Ascending aorta (tissue), 2 donors: ENCODE data around the gene SORCS2. TPM values are rescaled to one million over a fixed set of nuclear protein-coding genes. Genes with fewer than 3 reads are reported as not detected.

ENCODE experiments used
- DNase-seq, 2 donors: peaks; one replicate each; pipeline ENCODE4 v3.0.0-alpha.2; 2019; ENCODE audit warnings: low spot score in 2 of 2
- H3K27ac ChIP-seq, 2 donors: fragments of 200-600 bp; sonication (generic); one replicate each; pipeline ENCODE4 v1.5.1; 2016 to 2017; ENCODE audit warnings: mild to moderate bottlenecking in 1 of 2
- H3K27me3 ChIP-seq: fragments of 200-600 bp; sonication (generic); one replicate; pipeline ENCODE4 v1.5.1; 2017
- H3K36me3 ChIP-seq, 2 donors: fragments of 200-600 bp; sonication (generic); one replicate each; pipeline ENCODE4 v1.5.1; 2016
- H3K4me1 ChIP-seq, 2 donors: fragments of 200-600 bp; sonication (generic); one replicate each; pipeline ENCODE4 v1.5.1; 2016 to 2017; ENCODE audit warnings: mild to moderate bottlenecking in 1 of 2
- H3K4me3 ChIP-seq, 2 donors: fragments of 200-600 bp; sonication (generic); one replicate each; pipeline ENCODE4 v1.5.1; 2016 to 2017; ENCODE audit warnings: mild to moderate bottlenecking in 1 of 2
- H3K9me3 ChIP-seq, 2 donors: fragments of 200-600 bp; sonication (generic); one replicate each; pipeline ENCODE4 v1.5.1; 2016
- CTCF ChIP-seq, 3 experiments: fragments of 200-600 bp in 2 of 3; fragments of 450-650 bp in 1 of 3; sonication (generic) in 2 of 3; IDR thresholded peaks; one replicate each; pipeline ENCODE4 v1.5.1; 2016 to 2019; ENCODE audit warnings: antibody characterized with exemption in 3 of 3, mild to moderate bottlenecking in 1 of 3, moderate library complexity in 1 of 3
- intact Hi-C: fragments of 100-400 bp; cut with DNase I; formaldehyde crosslinking; loops from one replicate; pipeline ENCODE4 v1.15.1; 2023
- total RNA-seq: library from RNA; depleted of rRNA; stranded (reverse); fragments of >200 nt; gene quantifications from one replicate; pipeline ENCODE4 v1.1.0, GENCODE V29; 2016

The SORCS2 gene
- total RNA-seq, 1 donor from 2014 or later: 0.32 TPM

GRCh38 chr4:7676398-7676922 lies 484.1 kb downstream of the SORCS2 start:
- intact Hi-C loops: no loop called here
- no peaks in the 10 kb centered on the region for H3K4me1 ChIP-seq
- no peaks in the 10 kb centered on the region for H3K27me3 ChIP-seq
- DNase-seq: no peak
- no peak for TF ChIP-seq CTCF (IDR thresholded peaks at IDR 0.05)
- H3K27ac ChIP-seq: no peak overlapping the region
- H3K9me3 ChIP-seq: no peaks in the 10 kb centered on the region
- no peak overlapping the region for H3K4me3 ChIP-seq
- no peaks in the 10 kb centered on the region for H3K36me3 ChIP-seq

- Histone ChIP-seq H3K4me1 (no peaks in the 10 kb centered on the region), H3K36me3 (no peaks in the 10 kb centered on the region), H3K4me3 (no peak overlapping the region), H3K9me3 (no peaks in the 10 kb centered on the region), H3K27me3 (no peaks in the 10 kb centered on the region), H3K27ac (no peak overlapping the region)
- intact Hi-C loops: no loop called here
- TF ChIP-seq CTCF (IDR thresholded peaks at IDR 0.05): no peak
- DNase-seq: no peak
These were observed 484.7 kb downstream of the SORCS2 start for GRCh38 chr4:7677086-7677485.

GRCh38 chr4:7677799-7678301 lies 485.5 kb downstream of the SORCS2 start:
- Histone ChIP-seq H3K4me3 (no peak overlapping the region), H3K4me1 (no peaks in the 10 kb centered on the region), H3K27me3 (no peaks in the 10 kb centered on the region), H3K36me3 (no peaks in the 10 kb centered on the region), H3K9me3 (no peaks in the 10 kb centered on the region), H3K27ac (no peak overlapping the region)
- intact Hi-C loops: no loop called here
- TF ChIP-seq CTCF (IDR thresholded peaks at IDR 0.05): no peak
- no peak for DNase-seq

- H3K9me3 ChIP-seq: no peaks in the 10 kb centered on the region
- intact Hi-C loops: no loop called here
- H3K4me3 ChIP-seq: no peak overlapping the region
These were observed 486.0 kb downstream of the SORCS2 start for GRCh38 chr4:7678318-7678852.

GRCh38 chr4:7679406-7680040 lies 487.2 kb downstream of the SORCS2 start:
- intact Hi-C loops: no loop called here
- no peak for DNase-seq
- H3K4me1 ChIP-seq: no peaks in the 10 kb centered on the region
- TF ChIP-seq CTCF (IDR thresholded peaks at IDR 0.05): no peak
- no peaks in the 10 kb centered on the region for H3K9me3 ChIP-seq
- H3K36me3 ChIP-seq: no peaks in the 10 kb centered on the region
- no peaks in the 10 kb centered on the region for H3K27me3 ChIP-seq
- no peak overlapping the region for H3K27ac ChIP-seq
- no peak overlapping the region for H3K4me3 ChIP-seq

More at GRCh38 chr4:7678318-7678852, 486.0 kb downstream of the SORCS2 start:
- Histone ChIP-seq H3K36me3 (no peaks in the 10 kb centered on the region), H3K27ac (no peak overlapping the region), H3K4me1 (no peaks in the 10 kb centered on the region), H3K27me3 (no peaks in the 10 kb centered on the region)
- TF ChIP-seq CTCF (IDR thresholded peaks at IDR 0.05): no peak
- no peak for DNase-seq
